Neural progenitor cell (in vitro differentiated cells): Measurements from ENCODE around the gene MDGA2.

Experiments used
- EZH2 ChIP-seq: fragments of 200-600 bp; sonication (generic); IDR thresholded peaks from 2 replicates; pipeline ENCODE4 v1.6.1; 2017; ENCODE audit warnings: antibody characterized with exemption, mild to moderate bottlenecking, moderate library complexity
- EZH2phosphoT487 ChIP-seq: fragments of 200-600 bp; sonication (generic); IDR thresholded peaks from 2 replicates; pipeline ENCODE4 v1.6.1; 2017; ENCODE audit warnings: antibody characterized with exemption
- TF ChIP-seq, protein P1 (sequence below): fragments of 200-600 bp; sonication (generic); IDR thresholded peaks from 2 replicates; pipeline ENCODE4 v1.5.1; 2017; ENCODE audit warnings: antibody characterized with exemption, mild to moderate bottlenecking

DNA sequence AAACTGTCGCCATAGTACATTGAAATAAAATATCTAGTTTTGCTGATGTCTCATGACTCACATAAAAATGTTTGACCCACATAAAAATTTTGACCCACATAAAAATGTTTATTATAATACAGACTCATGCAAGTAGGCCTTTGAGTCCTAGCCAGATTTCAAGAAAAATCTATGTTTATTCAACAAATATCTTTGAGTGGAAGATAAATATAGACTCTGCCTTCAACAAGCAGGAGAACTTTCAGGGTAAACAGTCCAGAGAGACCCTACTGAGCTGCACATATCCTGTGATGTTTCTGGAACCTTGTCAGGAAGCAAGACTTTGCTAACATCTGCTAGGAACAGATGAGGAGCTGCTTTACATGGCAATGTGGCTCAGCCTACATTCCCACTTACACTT, 283.1 kb downstream of the MDGA2 start:
- TF ChIP-seq, protein P1, sequence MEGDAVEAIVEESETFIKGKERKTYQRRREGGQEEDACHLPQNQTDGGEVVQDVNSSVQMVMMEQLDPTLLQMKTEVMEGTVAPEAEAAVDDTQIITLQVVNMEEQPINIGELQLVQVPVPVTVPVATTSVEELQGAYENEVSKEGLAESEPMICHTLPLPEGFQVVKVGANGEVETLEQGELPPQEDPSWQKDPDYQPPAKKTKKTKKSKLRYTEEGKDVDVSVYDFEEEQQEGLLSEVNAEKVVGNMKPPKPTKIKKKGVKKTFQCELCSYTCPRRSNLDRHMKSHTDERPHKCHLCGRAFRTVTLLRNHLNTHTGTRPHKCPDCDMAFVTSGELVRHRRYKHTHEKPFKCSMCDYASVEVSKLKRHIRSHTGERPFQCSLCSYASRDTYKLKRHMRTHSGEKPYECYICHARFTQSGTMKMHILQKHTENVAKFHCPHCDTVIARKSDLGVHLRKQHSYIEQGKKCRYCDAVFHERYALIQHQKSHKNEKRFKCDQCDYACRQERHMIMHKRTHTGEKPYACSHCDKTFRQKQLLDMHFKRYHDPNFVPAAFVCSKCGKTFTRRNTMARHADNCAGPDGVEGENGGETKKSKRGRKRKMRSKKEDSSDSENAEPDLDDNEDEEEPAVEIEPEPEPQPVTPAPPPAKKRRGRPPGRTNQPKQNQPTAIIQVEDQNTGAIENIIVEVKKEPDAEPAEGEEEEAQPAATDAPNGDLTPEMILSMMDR = no peak
- TF ChIP-seq EZH2 (no peak), EZH2phosphoT487 (no peak)
